IMR-90 (cell line): Measurements from ENCODE around the gene PLCB4. TPM values are rescaled to one million over a fixed set of nuclear protein-coding genes. Genes with fewer than 3 reads are reported as not detected.
A peak's percentile ranks its signal among the peaks of the same experiment; 100 is the strongest.

Experiments used
- ATAC-seq: fragments of 200-7000 bp; cut with Tn5 transposase; 2 replicates; pipeline ENCODE4 v1.9.1; 2020; ENCODE audit warnings: low read depth, mild to moderate bottlenecking, moderate library complexity
- BruUV-seq: library from RNA; stranded (reverse); fragments of 400-500 nt; replicated peaks from 2 replicates; lab custom pipeline; 2021; lab: Mats Ljungman, UMichigan
- CTCF ChIA-PET: fragments of 300-600 bp; formaldehyde crosslinking; extraction: SDS; loops from one replicate; lab custom pipeline; 2021; ENCODE audit warnings: antibody characterized with exemption; lab: Yijun Ruan, JAX
- POLR2A ChIA-PET: fragments of 300-600 bp; sonication (Branson Sonifier 250); formaldehyde crosslinking; loops from one replicate; lab custom pipeline; 2022; ENCODE audit warnings: antibody characterized with exemption; ENCODE audit not compliant: unreplicated experiment; lab: Charles Lee
- DNase-seq: peaks from one replicate; pipeline ENCODE4 v3.0.0; 2013
- H2AFZ ChIP-seq: replicated peaks from 2 replicates; pipeline ENCODE3; 2013; ENCODE audit warnings: low read length, mild to moderate bottlenecking; ENCODE audit not compliant: poor library complexity
- H2AK5ac ChIP-seq: 2 replicates; pipeline ENCODE4 v1.6.1; 2013; ENCODE audit warnings: low read depth, low read length, inconsistent platforms
- H2AK9ac ChIP-seq: replicated peaks from 2 replicates; pipeline ENCODE3; 2013; ENCODE audit warnings: mild to moderate bottlenecking, low read depth, low read length, moderate library complexity; ENCODE audit not compliant: poor library complexity
- H2BK120ac ChIP-seq: 2 replicates; pipeline ENCODE4 v1.6.1; 2013; ENCODE audit warnings: low read depth, low read length, inconsistent platforms
- H2BK15ac ChIP-seq: 3 replicates; pipeline ENCODE4 v1.6.1; 2013; ENCODE audit warnings: low read depth, low read length, inconsistent platforms
- H2BK20ac ChIP-seq: 2 replicates; pipeline ENCODE4 v1.6.1; 2013; ENCODE audit warnings: low read depth, mild to moderate bottlenecking, inconsistent platforms, low read length, moderate library complexity
- H2BK5ac ChIP-seq: 2 replicates; pipeline ENCODE4 v1.6.1; 2013; ENCODE audit warnings: mild to moderate bottlenecking, low read depth, low read length, inconsistent platforms; ENCODE audit not compliant: poor library complexity, severe bottlenecking
- H3K14ac ChIP-seq: replicated peaks from 2 replicates; pipeline ENCODE4 v1.6.1; 2013; ENCODE audit warnings: low read depth, low read length, inconsistent platforms
- H3K18ac ChIP-seq: 2 replicates; pipeline ENCODE4 v1.6.1; 2013; ENCODE audit warnings: low read depth, low read length, control low read depth
- H3K23ac ChIP-seq: 2 replicates; pipeline ENCODE4 v1.6.1; 2013; ENCODE audit warnings: low read depth, low read length, inconsistent platforms
- H3K27ac ChIP-seq: 2 replicates; pipeline ENCODE4 v1.5.1; 2013; ENCODE audit warnings: mild to moderate bottlenecking, control low read depth, low read length; ENCODE audit not compliant: insufficient read depth
- H3K27me3 ChIP-seq: 2 replicates; pipeline ENCODE4 v1.6.1; 2013; ENCODE audit warnings: low read length; ENCODE audit not compliant: control insufficient read depth, insufficient read depth
- H3K36me3 ChIP-seq: 2 replicates; pipeline ENCODE4 v1.6.1; 2013; ENCODE audit warnings: low read length, mixed read lengths; ENCODE audit not compliant: control insufficient read depth, insufficient read depth
- H3K4ac ChIP-seq: 2 replicates; pipeline ENCODE4 v1.6.1; 2013; ENCODE audit warnings: low read depth, low read length, inconsistent platforms
- H3K4me1 ChIP-seq: 2 replicates; pipeline ENCODE4 v1.6.1; 2013; ENCODE audit warnings: low read length, mixed read lengths; ENCODE audit not compliant: control insufficient read depth, insufficient read depth
- H3K4me2 ChIP-seq: 2 replicates; pipeline ENCODE4 v1.6.1; 2013; ENCODE audit warnings: low read depth, mild to moderate bottlenecking, control low read depth, low read length, moderate library complexity
- H3K4me3 ChIP-seq: 2 replicates; pipeline ENCODE4 v1.5.1; 2013; ENCODE audit warnings: low read depth, mild to moderate bottlenecking, control low read depth, low read length, moderate library complexity; ENCODE audit not compliant: insufficient read depth
- H3K56ac ChIP-seq: 2 replicates; pipeline ENCODE4 v1.6.1; 2013; ENCODE audit warnings: low read length, inconsistent platforms; ENCODE audit not compliant: insufficient read depth; ENCODE audit errors: extremely low read depth
- H3K79me1 ChIP-seq, 2 experiments: 2 replicates each; pipeline ENCODE4 v1.6.1; 2013; ENCODE audit warnings: low read length in 2 of 2, inconsistent platforms in 1 of 2, low read depth in 1 of 2
- H3K9ac ChIP-seq: 2 replicates; pipeline ENCODE4 v1.6.1; 2013; ENCODE audit warnings: low read depth, low read length, control low read depth
- H3K9me1 ChIP-seq: 2 replicates; pipeline ENCODE4 v1.6.1; 2013; ENCODE audit warnings: low read length, inconsistent platforms; ENCODE audit not compliant: insufficient read depth
- H3K9me3 ChIP-seq: 2 replicates; pipeline ENCODE4 v1.6.1; 2013; ENCODE audit warnings: low read length; ENCODE audit not compliant: control insufficient read depth, insufficient read depth
- H4K20me1 ChIP-seq: 2 replicates; pipeline ENCODE4 v1.6.1; 2013; ENCODE audit warnings: low read length, inconsistent platforms; ENCODE audit not compliant: insufficient read depth
- H4K5ac ChIP-seq: 2 replicates; pipeline ENCODE4 v1.6.1; 2013; ENCODE audit warnings: mild to moderate bottlenecking, low read depth, low read length, control low read depth
- H4K8ac ChIP-seq, 2 experiments: 2 replicates each; pipeline ENCODE4 v1.6.1; 2013; ENCODE audit warnings: low read depth in 2 of 2, low read length in 2 of 2, control low read depth in 1 of 2, inconsistent platforms in 1 of 2
- H4K91ac ChIP-seq: 2 replicates; pipeline ENCODE4 v1.6.1; 2013; ENCODE audit warnings: low read depth, low read length, inconsistent platforms; ENCODE audit not compliant: insufficient read depth
- CEBPB ChIP-seq: IDR thresholded peaks from 2 replicates; pipeline ENCODE4 v1.6.1; 2012; ENCODE audit warnings: low read depth, low read length, improper control_type of control experiment
- CTCF ChIP-seq: conservative IDR thresholded peaks from 2 replicates; pipeline ENCODE4 v1.5.1; 2012; ENCODE audit warnings: mild to moderate bottlenecking, low read depth, low read length, improper control_type of control experiment
- FOS ChIP-seq: fragments of 150-350 bp; IDR thresholded peaks from 2 replicates; pipeline ENCODE4 v1.6.1; 2016; ENCODE audit warnings: low read depth, low read length
- MAFK ChIP-seq: IDR thresholded peaks from 2 replicates; pipeline ENCODE4 v1.6.1; 2012; ENCODE audit warnings: low read depth, low read length, improper control_type of control experiment
- MAZ ChIP-seq: IDR thresholded peaks from 2 replicates; pipeline ENCODE4 v1.6.1; 2012; ENCODE audit warnings: low read depth, mild to moderate bottlenecking, low read length, improper control_type of control experiment, moderate library complexity, borderline replicate concordance
- NFE2L2 ChIP-seq: fragments of 150-350 bp; IDR thresholded peaks from 2 replicates; pipeline ENCODE4 v1.6.1; 2016; ENCODE audit warnings: low read depth, mild to moderate bottlenecking, low read length
- POLR2A ChIP-seq: IDR thresholded peaks from 2 replicates; pipeline ENCODE4 v1.6.1; 2012; ENCODE audit warnings: mild to moderate bottlenecking, low read depth, low read length
- SMC3 ChIP-seq: fragments of 150-350 bp; IDR thresholded peaks from 2 replicates; pipeline ENCODE4 v1.6.1; 2016; ENCODE audit warnings: low read depth, mild to moderate bottlenecking, antibody characterized with exemption, low read length, moderate library complexity
- WGBS, 2 experiments: methylation state at CpG; one replicate each; pipeline versions ENCODE4 v1.1.5 to v1.1.7; 2013; ENCODE audit warnings: missing lambda C conversion rate in 2 of 2; ENCODE audit not compliant: insufficient read length in 1 of 2; ENCODE audit errors: extremely low coverage in 2 of 2; 5-methylcytosine and 5-hydroxymethylcytosine counted together
- dilution Hi-C: fragments of 300-500 bp; cut with HindIII; formaldehyde crosslinking; loops from one replicate; pipeline ENCODE4 v1.14.3; 2018; ENCODE audit warnings: low sequenced_read_pairs; ENCODE audit not compliant: unreplicated experiment
- in situ Hi-C: fragments of 300-500 bp; cut with MboI; formaldehyde crosslinking; loops from 3 replicates; pipeline ENCODE4 v1.14.3; 2019; ENCODE audit warnings: low sequenced_read_pairs, inconsistent platforms, mixed read lengths
- intact Hi-C: fragments of 100-400 bp; cut with micrococcal nuclease; formaldehyde crosslinking; loops from 2 replicates; pipeline ENCODE4 v1.10.0; 2022
- polyA plus RNA-seq, 3 experiments: library from polyadenylated mRNA; depleted of rRNA; stranded (reverse); fragments of >200 nt; gene quantifications; 2 replicates each; pipeline ENCODE4 v1.2.3, GENCODE V29; 2012; ENCODE audit warnings: low replicate concordance in 1 of 3
- total RNA-seq: library from RNA; depleted of rRNA; stranded (reverse); fragments of >200 nt; gene quantifications from 2 replicates; pipeline ENCODE4 v1.2.3, GENCODE V29; 2012
- TF ChIP-seq, protein P1 (sequence below): fragments of 150-350 bp; IDR thresholded peaks from 2 replicates; pipeline ENCODE4 v1.6.1; 2017; ENCODE audit warnings: mild to moderate bottlenecking, antibody characterized with exemption, low read length, low read depth

PLCB4 gene
- total and polyA plus RNA-seq, 2 of the 4 experiments (the other 2 are of a cell fraction) = 12.5 to 24.0 TPM

DNA sequence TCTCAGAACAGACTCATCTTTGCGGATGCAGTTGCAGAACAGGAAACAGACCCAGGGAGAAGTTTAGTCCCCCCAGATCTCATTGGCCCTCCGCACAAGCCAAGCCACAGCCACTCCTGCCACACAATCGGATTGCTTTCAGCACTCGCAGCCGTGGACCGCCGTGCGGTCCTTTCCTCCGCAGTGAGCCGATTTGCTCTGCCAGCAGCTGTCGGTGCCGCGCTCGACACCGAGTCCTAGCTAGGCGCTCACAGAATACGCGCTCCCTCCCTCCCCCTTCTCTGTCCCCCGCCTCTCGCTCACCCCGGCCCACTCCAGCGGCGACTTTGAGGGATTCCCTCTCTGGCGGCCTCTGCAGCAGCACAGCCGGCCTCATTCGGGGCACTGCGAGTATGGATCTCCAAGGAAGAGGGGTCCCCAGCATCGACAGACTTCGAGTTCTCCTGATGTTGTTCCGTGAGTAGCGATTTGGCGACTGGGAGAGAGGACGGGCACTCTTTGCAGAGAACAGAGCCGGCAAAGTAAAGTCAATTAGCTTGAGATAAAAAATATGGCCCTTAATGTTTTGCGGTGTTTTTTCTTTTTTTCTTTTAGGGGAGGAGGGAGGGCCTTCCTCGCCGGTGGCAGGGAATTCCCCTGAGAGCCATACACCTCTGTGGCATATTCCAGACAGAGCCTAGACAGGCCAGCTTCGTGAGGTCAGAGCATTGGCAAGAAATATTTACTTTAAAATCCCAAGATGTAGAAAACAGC, 445.8 kb downstream of the PLCB4 start, which contains the start of gene LAMP5:
Gene LAMP5, plus strand, starts transcription at position 130 of the 753 bp plus-strand sequence. Its CDS starts 263 bp downstream, at position 393.
- Histone ChIP-seq H3K9ac (no peak within 1 kb of the TSS), H4K5ac (no peak within 1 kb of the TSS), H3K4me2 (peak within 1 kb of the TSS; percentile 40; the same call in 1 of the 2 replicates), H3K23ac (no peak within 1 kb of the TSS), H3K4me1 (no peaks in the 10 kb centered on the region; the same call in 1 of the 2 replicates), H4K20me1 (no peaks in the 10 kb centered on the region), H3K4me3 (no peak within 1 kb of the TSS), H3K56ac (no peak within 1 kb of the TSS), H3K27ac (no peak within 1 kb of the TSS), H3K27me3 (peaks cover 61% of the 10 kb centered on the region), H2AFZ (peak within 1 kb of the TSS; percentile 28), H2BK15ac (no peak within 1 kb of the TSS), H3K18ac (no peak within 1 kb of the TSS), H4K91ac (no peak within 1 kb of the TSS), H3K9me3 (peaks cover 3% of the 10 kb centered on the region; the same call in 1 of the 2 replicates), H3K79me1 (no peaks in the 10 kb centered on the region), H3K14ac (no peak within 1 kb of the TSS), H2BK5ac (no peak within 1 kb of the TSS), H4K8ac (no peak within 1 kb of the TSS), H2AK9ac (no peak within 1 kb of the TSS), H3K36me3 (no peaks in the 10 kb centered on the region), H3K9me1 (no peaks in the 10 kb centered on the region), H2AK5ac (no peak within 1 kb of the TSS), H2BK120ac (no peak within 1 kb of the TSS), H3K4ac (no peak within 1 kb of the TSS), H2BK20ac (no peak within 1 kb of the TSS)
- no TSS peak for BruUV-seq
- no peak for TF ChIP-seq POLR2A
- TF ChIP-seq, protein P1, sequence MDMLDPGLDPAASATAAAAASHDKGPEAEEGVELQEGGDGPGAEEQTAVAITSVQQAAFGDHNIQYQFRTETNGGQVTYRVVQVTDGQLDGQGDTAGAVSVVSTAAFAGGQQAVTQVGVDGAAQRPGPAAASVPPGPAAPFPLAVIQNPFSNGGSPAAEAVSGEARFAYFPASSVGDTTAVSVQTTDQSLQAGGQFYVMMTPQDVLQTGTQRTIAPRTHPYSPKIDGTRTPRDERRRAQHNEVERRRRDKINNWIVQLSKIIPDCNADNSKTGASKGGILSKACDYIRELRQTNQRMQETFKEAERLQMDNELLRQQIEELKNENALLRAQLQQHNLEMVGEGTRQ = no peak
- TF ChIP-seq MAFK = no peak
- no peak for TF ChIP-seq SMC3
- TF ChIP-seq CTCF = no peak
- no peak for TF ChIP-seq MAZ
- TF ChIP-seq FOS = no peak
- no peak for TF ChIP-seq CEBPB
- no peak for TF ChIP-seq NFE2L2
- DNase-seq = peak; percentile 29
- ATAC-seq = peak; percentile 92
- ChIA-PET POLR2A (no interaction called here), CTCF (interaction anchor here (1.1 kb wide), 1 partner anchor 10 kb away, joined by 3 read pairs; no protein-coding TSS in a partner anchor)
- dilution Hi-C loops = no loop called here
- intact Hi-C loops = loop anchor here (5.0 kb wide), 1 partner anchor 78 kb away; no protein-coding TSS in a partner anchor
- 2% methylated on average over 16 of the region's 38 CpGs; no CpG with 5 or more reads in 1 of the 2 experiments for WGBS, 2 experiments
- in situ Hi-C loops = no loop called here
